HepG2 (cell line): ENCODE measurements around the gene TBCEL. TPM values are rescaled to one million over a fixed set of nuclear protein-coding genes. Genes with fewer than 3 reads are reported as not detected.

Experiments
- CEBPB ChIP-seq: IDR thresholded peaks from 2 replicates; pipeline ENCODE4 v1.6.1; 2011; ENCODE audit warnings: low read depth, low read length, improper control_type of control experiment, borderline replicate concordance
- MTA3 ChIP-seq: sonication (generic); formaldehyde crosslinking; IDR thresholded peaks from 2 replicates; pipeline ENCODE4 v1.4.0; 2020; ENCODE audit warnings: missing genetic modification reagents
- PRDM4 ChIP-seq: sonication (generic); formaldehyde crosslinking; IDR thresholded peaks from 2 replicates; pipeline ENCODE4 v1.9.0; 2021; ENCODE audit warnings: missing genetic modification reagents, borderline replicate concordance
- SNAI1 ChIP-seq: sonication (generic); formaldehyde crosslinking; IDR thresholded peaks from 2 replicates; pipeline ENCODE4 v1.5.0; 2020; ENCODE audit warnings: mild to moderate bottlenecking, missing genetic modification reagents, borderline replicate concordance
- STAT6 ChIP-seq: sonication (generic); formaldehyde crosslinking; IDR thresholded peaks from 2 replicates; pipeline ENCODE4 v1.4.0; 2020; ENCODE audit warnings: missing genetic modification reagents, mild to moderate bottlenecking, borderline replicate concordance
- U2AF2 ChIP-seq: fragments of 200-400 bp; formaldehyde crosslinking; IDR thresholded peaks from 2 replicates; pipeline ENCODE4 v1.6.1; 2017; ENCODE audit warnings: low read depth, mild to moderate bottlenecking, low read length
- ZFP36 ChIP-seq: fragments of 150-350 bp; IDR thresholded peaks from 2 replicates; pipeline ENCODE4 v1.6.1; 2018; ENCODE audit warnings: borderline replicate concordance, low read length, low read depth; ENCODE audit not compliant: partially characterized antibody
- ZFP90 ChIP-seq: sonication (generic); formaldehyde crosslinking; IDR thresholded peaks from 2 replicates; pipeline ENCODE4 v1.8.0; 2022; ENCODE audit warnings: missing genetic modification reagents, mild to moderate bottlenecking, inconsistent platforms, borderline replicate concordance
- ZNF280D ChIP-seq: sonication (generic); formaldehyde crosslinking; IDR thresholded peaks from 2 replicates; pipeline ENCODE4 v1.5.1; 2020; ENCODE audit warnings: mild to moderate bottlenecking, missing genetic modification reagents
- ZNF292 ChIP-seq: sonication (generic); formaldehyde crosslinking; IDR thresholded peaks from 2 replicates; pipeline ENCODE4 v1.8.1; 2022; ENCODE audit warnings: mild to moderate bottlenecking, low read depth, missing genetic modification reagents, borderline replicate concordance
- ZNF800 ChIP-seq: sonication (generic); formaldehyde crosslinking; IDR thresholded peaks from 2 replicates; pipeline ENCODE4 v1.4.0; 2020; ENCODE audit warnings: missing genetic modification reagents
- ZNF841 ChIP-seq: sonication (generic); formaldehyde crosslinking; IDR thresholded peaks from 2 replicates; pipeline ENCODE4 v1.8.1; 2023; ENCODE audit warnings: missing genetic modification reagents, borderline replicate concordance
- ZNF879 ChIP-seq: sonication (generic); formaldehyde crosslinking; IDR thresholded peaks from 2 replicates; pipeline ENCODE4 v1.8.1; 2023; ENCODE audit warnings: missing genetic modification reagents
- ZSCAN21 ChIP-seq: sonication (generic); formaldehyde crosslinking; IDR thresholded peaks from 2 replicates; pipeline ENCODE4 v1.8.0; 2022; ENCODE audit warnings: mild to moderate bottlenecking, missing genetic modification reagents, moderate library complexity, borderline replicate concordance
- polyA plus RNA-seq, 8 experiments: library from polyadenylated mRNA; depleted of rRNA in 3 of 8; stranded (reverse) in 7 of 8; unstranded in 1 of 8; fragments of >200 nt; fragmentation: Illumina TruSeq in 4 of 8; extraction: Trizol in 4 of 8; gene quantifications; 2 replicates each; pipeline versions ENCODE4 v1.2.1 to v1.2.3, GENCODE V29; 2011 to 2016; ENCODE audit warnings: low read depth in 4 of 8, missing spikeins in 1 of 8, mixed read lengths in 1 of 8; ENCODE audit not compliant: insufficient read depth in 1 of 8
- total RNA-seq, 5 experiments: library from RNA; depleted of rRNA; stranded (reverse); fragments of >200 nt; fragmentation: Illumina TruSeq; extraction: Trizol; gene quantifications; 2 replicates each; pipeline ENCODE4 v1.2.3, GENCODE V29; 2016; ENCODE audit warnings: low read depth in 1 of 5
- TF ChIP-seq, protein P1 (sequence below): fragments of 450-650 bp; IDR thresholded peaks from 2 replicates; pipeline ENCODE4 v1.6.1; 2016

The TBCEL gene
- total and polyA plus RNA-seq, 2 of the 13 experiments (the other 11 are each of a cell fraction or from before 2014, with no cell fraction given): 6.1 to 12.5 TPM

GRCh38 chr11:121023848-121024751 is at the start of gene TBCEL (continued):
- TF ChIP-seq ZNF800 (CRISPR knock-in tag): no peak
- peak; percentile 42; the same call in 1 of the 2 replicates for TF ChIP-seq ZNF292 (CRISPR knock-in tag)
- TF ChIP-seq CEBPB: no peak
- TF ChIP-seq U2AF2: peak; percentile 95
- no peak for TF ChIP-seq SNAI1
- TF ChIP-seq ZSCAN21 (CRISPR knock-in tag): peak; percentile 51; the same call in 1 of the 2 replicates
- no peak for TF ChIP-seq ZFP90 (CRISPR knock-in tag)
- TF ChIP-seq ZFP36: no peak
- TF ChIP-seq ZNF879 (CRISPR knock-in tag): no peak
- TF ChIP-seq, protein P1, sequence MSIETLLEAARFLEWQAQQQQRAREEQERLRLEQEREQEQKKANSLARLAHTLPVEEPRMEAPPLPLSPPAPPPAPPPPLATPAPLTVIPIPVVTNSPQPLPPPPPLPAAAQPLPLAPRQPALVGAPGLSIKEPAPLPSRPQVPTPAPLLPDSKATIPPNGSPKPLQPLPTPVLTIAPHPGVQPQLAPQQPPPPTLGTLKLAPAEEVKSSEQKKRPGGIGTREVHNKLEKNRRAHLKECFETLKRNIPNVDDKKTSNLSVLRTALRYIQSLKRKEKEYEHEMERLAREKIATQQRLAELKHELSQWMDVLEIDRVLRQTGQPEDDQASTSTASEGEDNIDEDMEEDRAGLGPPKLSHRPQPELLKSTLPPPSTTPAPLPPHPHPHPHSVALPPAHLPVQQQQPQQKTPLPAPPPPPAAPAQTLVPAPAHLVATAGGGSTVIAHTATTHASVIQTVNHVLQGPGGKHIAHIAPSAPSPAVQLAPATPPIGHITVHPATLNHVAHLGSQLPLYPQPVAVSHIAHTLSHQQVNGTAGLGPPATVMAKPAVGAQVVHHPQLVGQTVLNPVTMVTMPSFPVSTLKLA: peak; percentile 95
- no peak for TF ChIP-seq ZNF841 (CRISPR knock-in tag)
- no peak for TF ChIP-seq ZNF280D
- no peak for TF ChIP-seq PRDM4
- no peak for TF ChIP-seq STAT6 (CRISPR knock-in tag)
- TF ChIP-seq MTA3 (CRISPR knock-in tag): no peak
